GM12873 (cell line): ENCODE results near the gene DDX10.

Experiments used
- CTCF ChIP-seq: IDR thresholded peaks from 2 replicates; pipeline ENCODE4 v1.5.1; 2012; ENCODE audit warnings: low read depth, mild to moderate bottlenecking, moderate library complexity, low read length, control low read depth; ENCODE audit not compliant: insufficient read depth; ENCODE audit errors: missing control alignments

Gene DDX10

GRCh38 chr11:108664730-108665525 is at the start of gene DDX10:
TSS of gene DDX10 (plus strand) at chr11:108665069. CDS start at chr11:108665154, 85 bp downstream.
- TF ChIP-seq CTCF = peak; percentile 18

GRCh38 chr11:108616549-108616948 is 48.3 kb upstream of the DDX10 start:
- no peak for TF ChIP-seq CTCF

- no peak for TF ChIP-seq CTCF
These were observed 47.8 kb upstream of the DDX10 start for GRCh38 chr11:108617055-108617454.

- no peak for TF ChIP-seq CTCF
These were observed 46.3 kb upstream of the DDX10 start for GRCh38 chr11:108618529-108618928.

- TF ChIP-seq CTCF = no peak
These were observed 43.7 kb upstream of the DDX10 start for GRCh38 chr11:108620958-108621772.

- no peak for TF ChIP-seq CTCF
These were observed 42.5 kb upstream of the DDX10 start for GRCh38 chr11:108622341-108622740.

GRCh38 chr11:108624196-108624925 is 40.5 kb upstream of the DDX10 start:
- no peak for TF ChIP-seq CTCF
